B cell (primary cell): ENCODE measurements around the gene ASF1A. TPM values are rescaled to one million over a fixed set of nuclear protein-coding genes. Genes with fewer than 3 reads are reported as not detected.
A peak's percentile ranks its signal among the peaks of the same experiment; 100 is the strongest.

ENCODE experiments used
- ATAC-seq: fragments of 200-7000 bp; cut with Tn5 transposase; one replicate; pipeline ENCODE4 v1.10.0; 2021; ENCODE audit warnings: low read depth, mild to moderate bottlenecking, moderate number of reproducible peaks, moderate library complexity
- CTCF ChIA-PET: fragments of 350-600 bp; sonication (Branson Sonifier 250); formaldehyde crosslinking; loops from one replicate; lab custom pipeline; 2021; ENCODE audit warnings: antibody characterized with exemption, inconsistent platforms; lab: Charles Lee
- POLR2A ChIA-PET: fragments of 350-600 bp; sonication (Branson Sonifier 250); formaldehyde crosslinking; loops from one replicate; lab custom pipeline; 2021; ENCODE audit warnings: antibody characterized with exemption; lab: Charles Lee
- DNase-seq: peaks from one replicate; pipeline ENCODE4 v3.0.0; 2013
- H2AFZ ChIP-seq: 2 replicates; pipeline ENCODE4 v1.6.1; 2012; ENCODE audit warnings: mild to moderate bottlenecking, low read depth, low read length; ENCODE audit not compliant: insufficient read depth, poor library complexity, severe bottlenecking
- H3K27ac ChIP-seq, 2 donors: 1 replicate in 1 of 2; 2 replicates in 1 of 2; pipeline ENCODE4 v1.5.1; 2012 to 2013; ENCODE audit warnings: low read length in 2 of 2, mild to moderate bottlenecking in 2 of 2, moderate library complexity in 1 of 2
- H3K27me3 ChIP-seq, 4 experiments: fragments of 200-600 bp in 1 of 4; sonication (generic) in 1 of 4; replicated peaks in 1 of 4; 1 replicate in 2 of 4; 2 replicates in 2 of 4; pipeline versions ENCODE4 v1.6.1 to v1.7.0; 2013 to 2016; ENCODE audit warnings: low read length in 3 of 4, mild to moderate bottlenecking in 2 of 4, mixed read lengths in 1 of 4, moderate library complexity in 1 of 4; ENCODE audit not compliant: insufficient read depth in 4 of 4, control insufficient read depth in 3 of 4; ENCODE audit errors: control extremely low read depth in 1 of 4
- H3K36me3 ChIP-seq, 2 experiments: replicated peaks in 1 of 2; 1 replicate in 1 of 2; 2 replicates in 1 of 2; pipeline versions ENCODE4 v1.6.1 to v1.7.1; 2013; ENCODE audit warnings: low read length in 1 of 2; ENCODE audit not compliant: insufficient read depth in 2 of 2, control insufficient read depth in 1 of 2; ENCODE audit errors: control extremely low read depth in 1 of 2, extremely low read depth in 1 of 2
- H3K4me1 ChIP-seq, 2 donors: fragments of 200-600 bp in 1 of 2; sonication (generic) in 1 of 2; 1 replicate in 1 of 2; 2 replicates in 1 of 2; pipeline versions ENCODE4 v1.5.1 to v1.6.1; 2013 to 2017; ENCODE audit warnings: low read length in 2 of 2; ENCODE audit not compliant: control insufficient read depth in 2 of 2, insufficient read depth in 2 of 2
- H3K4me2 ChIP-seq: replicated peaks from 2 replicates; pipeline ENCODE3; 2012; ENCODE audit warnings: mild to moderate bottlenecking, low read depth, low read length; ENCODE audit not compliant: poor library complexity, severe bottlenecking
- H3K4me3 ChIP-seq, 5 experiments: fragments of 200-600 bp in 1 of 5; sonication (generic) in 1 of 5; 1 replicate in 3 of 5; 2 replicates in 2 of 5; pipeline versions ENCODE4 v1.5.1 to v1.7.0; 2011 to 2016; ENCODE audit warnings: low read length in 4 of 5, mild to moderate bottlenecking in 4 of 5, low read depth in 2 of 5, control low read depth in 1 of 5, moderate library complexity in 1 of 5; ENCODE audit not compliant: insufficient read depth in 1 of 5; ENCODE audit errors: control extremely low read depth in 1 of 5, extremely low read depth in 1 of 5
- H3K79me2 ChIP-seq: fragments of 200-600 bp; sonication (generic); one replicate; pipeline ENCODE4 v1.6.0; 2016; ENCODE audit warnings: low read length; ENCODE audit not compliant: control insufficient read depth, insufficient read depth
- H3K9ac ChIP-seq: fragments of 200-600 bp; sonication (generic); 2 replicates; pipeline ENCODE4 v1.6.1; 2017; ENCODE audit warnings: mild to moderate bottlenecking, low read length, moderate library complexity
- H3K9me3 ChIP-seq, 3 donors: one replicate each; pipeline versions ENCODE4 v1.6.1 to v1.7.1; 2013; ENCODE audit warnings: low read length in 2 of 3; ENCODE audit not compliant: control insufficient read depth in 2 of 3, insufficient read depth in 1 of 3; ENCODE audit errors: control extremely low read depth in 1 of 3
- H4K20me1 ChIP-seq: 2 replicates; pipeline ENCODE4 v1.6.0; 2012; ENCODE audit warnings: mild to moderate bottlenecking, low read length; ENCODE audit not compliant: insufficient read depth, control insufficient read depth, poor library complexity, severe bottlenecking
- H3K27ac Mint-ChIP-seq: one replicate; pipeline ENCODE4 v1.8.0; 2021; ENCODE audit warnings: mixed read lengths
- H3K27me3 Mint-ChIP-seq: one replicate; pipeline ENCODE4 v1.8.0; 2021; ENCODE audit warnings: mixed read lengths
- H3K4me1 Mint-ChIP-seq: one replicate; pipeline ENCODE4 v1.8.0; 2021; ENCODE audit warnings: mixed read lengths
- H3K4me3 Mint-ChIP-seq: one replicate; pipeline ENCODE4 v1.8.0; 2021; ENCODE audit warnings: mixed read lengths
- H3K9me3 Mint-ChIP-seq: one replicate; pipeline ENCODE4 v1.8.0; 2022; ENCODE audit warnings: mixed read lengths; ENCODE audit not compliant: insufficient read depth
- CTCF ChIP-seq: fragments of 200-600 bp; IDR thresholded peaks from one replicate; pipeline ENCODE4 v1.8.0; 2022; ENCODE audit warnings: antibody characterized with exemption, mild to moderate bottlenecking
- EZH2 ChIP-seq: IDR thresholded peaks from 2 replicates; pipeline ENCODE4 v1.6.1; 2012; ENCODE audit warnings: borderline replicate concordance, low read depth, mild to moderate bottlenecking, moderate library complexity, low read length; ENCODE audit not compliant: insufficient read depth, poor library complexity, severe bottlenecking
- WGBS: methylation state at CpG from one replicate; pipeline ENCODE4 v1.1.5; 2013; ENCODE audit warnings: missing lambda C conversion rate; ENCODE audit not compliant: insufficient coverage; 5-methylcytosine and 5-hydroxymethylcytosine counted together
- intact Hi-C: fragments of 100-400 bp; cut with micrococcal nuclease; formaldehyde crosslinking; loops from one replicate; pipeline ENCODE4 v1.10.0; 2022
- polyA plus RNA-seq: library from polyadenylated mRNA; depleted of rRNA; stranded (reverse); fragments of >200 nt; gene quantifications from 2 replicates; pipeline ENCODE4 v1.2.3, GENCODE V29; 2012
- total RNA-seq, 2 donors: library from RNA; stranded (reverse); fragments of 120-200 nt in 1 of 2; gene quantifications; 1 replicate in 1 of 2; 2 replicates in 1 of 2; pipeline versions ENCODE4 v1.2.3 to v1.2.4, GENCODE V29; 2013 to 2022

Gene ASF1A
- total and polyA plus RNA-seq, 2 donors (not counting 1 experiment from before 2014, with no cell fraction given) = 4.0 to 25.3 TPM

- CTCF ChIA-PET = interaction anchor here (1.0 to 4.2 kb wide), 5 partner anchors 7 to 82 kb away, joined by 3 to 39 read pairs (median 3); partner anchors contain the start of gene ASF1A
These were observed 11.5 kb upstream of the ASF1A start for GRCh38 chr6:118882314-118882905.

More at GRCh38 chr6:118882314-118882905, 11.5 kb upstream of the ASF1A start:
- Mint-ChIP-seq H3K4me1 (peaks cover 58% of the 10 kb centered on the region), H3K27me3 (no peaks in the 10 kb centered on the region), H3K9me3 (no peaks in the 10 kb centered on the region), H3K4me3 (no peak overlapping the region), H3K27ac (peak overlapping the region; percentile 86)
- H3K4me1 ChIP-seq = peaks cover 20 to 24% of the 10 kb centered on the region in 2 donors
- POLR2A ChIA-PET = interaction anchor here (1.1 kb wide), 1 partner anchor 12 kb away, joined by 4 read pairs; the partner anchor contains the start of gene ASF1A
- DNase-seq = no peak
- H3K4me3 ChIP-seq = no peak overlapping the region
- H3K36me3 ChIP-seq = peaks cover 0 to 2% of the 10 kb centered on the region in 2 experiments
- no peak overlapping the region for H3K4me2 ChIP-seq
- H3K9ac ChIP-seq = no peak overlapping the region
- H4K20me1 ChIP-seq = no peaks in the 10 kb centered on the region
- peaks cover 96% of the 10 kb centered on the region for H3K79me2 ChIP-seq
- no peaks in the 10 kb centered on the region for H3K9me3 ChIP-seq
- H3K27me3 ChIP-seq = no peaks in the 10 kb centered on the region
- no peak for TF ChIP-seq CTCF
- no peak for TF ChIP-seq EZH2
- ATAC-seq = no peak
- peak overlapping the region; percentile 48 for H2AFZ ChIP-seq
- intact Hi-C loops = loop anchor here (5.0 kb wide), 1 partner anchor 40 kb away; no protein-coding TSS in a partner anchor
- peak overlapping the region in 1 of 2 donors; percentile 2 for H3K27ac ChIP-seq
- WGBS = no CpG with 5 or more reads among the region's 4 CpGs
